Measurements from ENCODE around the gene SIRPA.

DNA sequence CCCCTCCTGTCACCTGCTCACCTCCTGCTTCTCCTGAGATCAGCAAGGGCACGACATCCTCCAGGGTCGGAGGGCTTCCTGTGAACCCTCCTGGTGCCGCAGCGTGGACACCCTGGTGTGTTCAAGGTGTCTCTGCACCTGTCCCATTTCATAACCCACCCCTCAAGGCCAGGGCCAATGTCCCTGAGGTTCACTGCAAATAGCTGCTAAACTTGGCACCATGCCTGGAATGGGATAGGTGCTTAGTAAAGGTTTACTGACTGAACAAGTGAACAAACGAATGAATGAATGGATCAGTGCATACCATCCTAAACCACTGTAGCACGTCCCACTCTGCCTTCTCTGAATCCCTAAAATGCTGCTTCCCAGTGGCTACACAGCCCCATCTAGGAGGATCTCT, 35.0 kb downstream of the SIRPA start:
- no peak for TF ChIP-seq POLR2AphosphoS5 (IDR thresholded peaks at IDR 0.05; ENCODE audit: low read depth, low read length)
- no peak for TF ChIP-seq TAF1 (IDR thresholded peaks at IDR 0.05; ENCODE audit: borderline replicate concordance, low read depth, low read length)
- TF ChIP-seq POLR2A (IDR thresholded peaks at IDR 0.05; ENCODE audit: low read depth, low read length): no peak

Data from GM12892 (cell line).